GM12891 (cell line): ENCODE results near the gene SLX4IP.
A peak's percentile ranks its signal among the peaks of the same experiment; 100 is the strongest.
"Not testable (repeated sequence)": the region's sequence is repeated elsewhere in the genome, so short reads cannot be mapped to it uniquely, and the experiment has no call there.

ENCODE experiments used
- DNase-seq: peaks from one replicate; pipeline ENCODE4 v3.0.0; 2011; ENCODE audit warnings: low spot score; ENCODE audit not compliant: insufficient read length
- FAIRE-seq: peaks from 2 replicates; lab custom pipeline; 2011; peaks lifted over from hg19 to GRCh38; lab: Jason Lieb, UNC
- PAX5 ChIP-seq: IDR thresholded peaks from 2 replicates; pipeline ENCODE4 v1.6.1; 2011; ENCODE audit warnings: low read length, moderate library complexity, mild to moderate bottlenecking; ENCODE audit not compliant: insufficient read depth, severe bottlenecking
- POLR2A ChIP-seq: IDR thresholded peaks from 2 replicates; pipeline ENCODE4 v1.6.1; 2011; ENCODE audit warnings: low read depth, low read length, control low read depth
- POLR2AphosphoS5 ChIP-seq: IDR thresholded peaks from 2 replicates; pipeline ENCODE4 v1.6.1; 2011; ENCODE audit warnings: low read depth, low read length, control low read depth
- POU2F2 ChIP-seq: IDR thresholded peaks from 2 replicates; pipeline ENCODE4 v1.6.1; 2011; ENCODE audit warnings: low read depth, mild to moderate bottlenecking, control low read depth, low read length, moderate library complexity
- SPI1 ChIP-seq: IDR thresholded peaks from 2 replicates; pipeline ENCODE4 v1.6.1; 2011; ENCODE audit warnings: low read depth, low read length, control low read depth
- TAF1 ChIP-seq: IDR thresholded peaks from 2 replicates; pipeline ENCODE4 v1.6.1; 2011; ENCODE audit warnings: low read depth, low read length, control low read depth

The SLX4IP gene

DNA sequence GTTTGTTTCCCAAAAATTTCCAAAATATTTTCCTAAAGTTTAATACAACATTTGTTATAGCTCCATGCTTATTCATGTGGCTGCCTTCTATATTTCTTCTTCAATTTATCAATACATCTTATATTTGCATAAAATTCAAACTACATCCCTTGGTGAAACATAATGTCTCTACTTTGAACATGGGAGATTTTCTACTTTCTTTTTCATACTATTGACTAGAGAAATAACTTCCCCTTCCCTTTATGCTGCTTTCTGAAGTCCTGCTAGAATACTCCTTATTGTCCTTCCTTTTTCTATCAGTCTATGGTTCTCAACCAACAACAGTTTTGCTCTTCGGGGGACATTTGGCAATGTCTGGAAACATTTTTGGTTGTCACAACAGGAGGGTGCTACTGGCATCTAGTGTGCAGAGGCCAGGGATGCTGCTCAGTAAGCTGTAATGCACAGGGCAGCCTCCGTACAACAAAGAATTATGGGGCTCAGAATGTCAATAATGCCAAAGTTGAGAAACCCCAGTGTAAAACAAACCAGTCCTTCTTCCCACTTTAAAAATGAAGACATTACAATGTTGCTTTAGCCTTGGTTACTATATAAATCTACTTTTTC lies 31.0 kb upstream of the SLX4IP start:
- FAIRE-seq = no peak
- TF ChIP-seq SPI1 = no peak
- TF ChIP-seq POU2F2 = no peak
- DNase-seq = no peak

DNA sequence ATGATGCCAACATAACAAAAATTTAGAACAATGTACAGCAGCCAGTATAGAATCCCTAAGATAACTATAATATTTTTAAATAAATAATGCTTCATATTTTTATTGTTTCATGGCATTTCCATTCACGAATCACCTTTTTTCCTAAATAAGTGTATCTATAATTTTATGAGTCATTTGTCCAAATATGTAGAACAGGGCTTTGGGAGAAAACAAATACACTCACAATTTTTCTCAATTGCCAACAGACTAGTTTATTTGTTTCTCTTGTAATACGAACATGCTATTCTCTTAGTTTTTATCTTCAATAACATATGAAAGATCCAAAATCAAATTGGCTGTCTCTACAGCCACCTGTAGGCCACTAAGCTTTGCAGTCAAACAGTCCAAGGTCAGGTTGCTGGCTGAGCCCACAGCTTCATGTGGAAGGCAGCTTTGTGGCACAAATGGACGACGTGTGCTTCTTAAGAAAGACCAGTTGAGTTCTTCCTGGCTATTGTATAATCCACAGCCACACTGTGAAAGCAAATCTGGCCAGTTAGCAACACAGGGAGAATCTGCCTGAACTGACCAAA lies 30.1 kb upstream of the SLX4IP start:
- no peak for TF ChIP-seq POLR2A
- TF ChIP-seq PAX5 = no peak
- TF ChIP-seq POLR2AphosphoS5 = no peak
- TF ChIP-seq SPI1 = no peak
- TF ChIP-seq POU2F2 = no peak
- no peak for TF ChIP-seq TAF1
- no peak for DNase-seq
- FAIRE-seq = no peak

DNA sequence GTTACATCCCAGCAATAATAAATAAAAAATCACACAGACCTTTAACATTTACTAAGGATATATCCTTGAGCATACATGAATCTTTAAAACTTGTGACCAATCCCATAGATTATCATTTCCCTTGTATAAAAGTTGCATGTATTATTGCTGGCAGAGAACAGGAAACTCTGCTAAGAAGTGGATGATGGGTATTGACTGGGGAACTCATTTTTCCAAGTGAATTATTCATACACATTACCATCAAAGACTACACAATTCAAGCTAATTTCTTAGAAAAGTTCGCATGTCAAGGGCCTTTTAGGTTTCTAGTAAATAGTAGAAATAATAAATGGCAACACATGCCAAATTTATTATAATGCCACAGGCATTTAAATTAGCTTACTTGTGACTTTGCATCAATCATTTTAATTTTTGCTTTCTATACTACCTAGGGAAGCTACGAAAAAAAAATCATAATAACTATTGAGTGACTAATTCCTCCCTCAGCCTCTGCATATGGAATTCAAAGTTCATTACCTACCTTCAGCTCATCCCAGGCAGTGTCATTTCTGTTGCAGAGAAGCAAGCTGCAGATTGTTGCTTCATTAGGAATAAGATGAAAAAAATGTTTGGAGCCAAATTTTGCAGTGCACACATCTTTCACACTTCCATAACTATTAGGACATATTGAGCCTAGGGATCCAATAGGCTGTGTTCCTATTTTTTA lies 26.8 kb upstream of the SLX4IP start:
- FAIRE-seq = no peak

DNA sequence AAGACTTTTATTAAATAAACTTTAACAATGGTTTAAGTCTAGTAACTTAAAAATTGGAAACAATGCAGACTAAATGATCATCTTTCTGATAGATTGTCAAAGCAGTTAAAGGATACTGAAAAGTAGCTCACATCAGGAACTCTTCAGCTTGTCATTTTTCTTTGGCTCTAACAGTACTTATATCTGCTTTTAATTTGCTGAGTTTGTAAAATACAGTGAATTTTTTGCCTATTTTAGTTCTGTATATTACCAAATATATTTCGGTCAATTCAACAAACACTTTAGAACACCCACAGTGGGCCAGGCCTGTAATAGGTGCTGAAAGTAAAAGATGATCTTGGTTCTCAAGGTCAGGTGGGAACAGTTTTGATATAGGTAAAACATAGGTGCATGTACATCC lies 23.4 kb upstream of the SLX4IP start:
- no peak for FAIRE-seq
- DNase-seq = no peak
- no peak for TF ChIP-seq PAX5
- TF ChIP-seq POLR2A = no peak
- TF ChIP-seq SPI1 = no peak
- no peak for TF ChIP-seq POLR2AphosphoS5
- no peak for TF ChIP-seq TAF1
- TF ChIP-seq POU2F2 = no peak

More for the DNA sequence above, 26.8 kb upstream of the SLX4IP start:
- TF ChIP-seq PAX5 (no peak), POLR2A (no peak), SPI1 (no peak)
- DNase-seq = no peak

DNA sequence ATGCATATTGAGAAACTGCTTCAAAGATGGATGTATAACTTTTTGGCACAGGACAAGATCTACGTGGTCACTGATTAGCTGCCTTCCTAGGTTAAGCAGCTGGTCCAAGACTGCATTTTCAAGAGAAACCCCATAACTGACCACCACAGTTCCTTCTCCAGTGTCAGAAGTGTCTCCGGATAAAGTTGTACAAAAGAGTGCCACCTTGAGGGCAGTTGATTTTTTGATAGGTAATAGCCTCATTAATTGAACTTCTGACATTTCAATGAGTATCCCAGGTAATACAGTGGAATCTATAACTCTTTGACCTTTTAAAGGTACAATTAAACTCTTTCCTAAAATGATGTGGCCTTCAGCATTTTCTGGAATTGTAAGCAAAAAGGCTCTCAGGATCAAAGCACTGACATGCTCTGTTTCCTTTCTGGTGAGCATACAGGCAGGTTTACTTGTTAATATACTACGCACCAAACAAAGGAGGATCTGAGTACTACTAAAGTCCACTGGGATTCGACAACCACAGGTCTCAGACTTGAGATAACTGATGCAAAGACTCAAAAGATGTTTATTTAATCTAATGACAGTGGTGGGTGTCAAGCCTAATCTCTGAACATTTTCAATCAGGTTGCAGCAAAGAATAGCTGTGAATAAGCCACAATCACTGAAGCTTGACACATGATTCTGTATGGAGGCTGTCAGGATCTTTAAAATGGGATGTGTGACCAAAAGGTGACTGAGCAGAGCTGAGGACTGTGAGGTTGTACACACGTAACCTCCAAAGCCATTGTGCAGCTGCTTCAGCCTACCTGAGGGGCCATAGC lies 22.3 kb upstream of the SLX4IP start:
- no peak for DNase-seq
- no peak for TF ChIP-seq POU2F2
- TF ChIP-seq SPI1 = no peak
- no peak for TF ChIP-seq PAX5
- no peak for TF ChIP-seq POLR2AphosphoS5
- FAIRE-seq = no peak

DNA sequence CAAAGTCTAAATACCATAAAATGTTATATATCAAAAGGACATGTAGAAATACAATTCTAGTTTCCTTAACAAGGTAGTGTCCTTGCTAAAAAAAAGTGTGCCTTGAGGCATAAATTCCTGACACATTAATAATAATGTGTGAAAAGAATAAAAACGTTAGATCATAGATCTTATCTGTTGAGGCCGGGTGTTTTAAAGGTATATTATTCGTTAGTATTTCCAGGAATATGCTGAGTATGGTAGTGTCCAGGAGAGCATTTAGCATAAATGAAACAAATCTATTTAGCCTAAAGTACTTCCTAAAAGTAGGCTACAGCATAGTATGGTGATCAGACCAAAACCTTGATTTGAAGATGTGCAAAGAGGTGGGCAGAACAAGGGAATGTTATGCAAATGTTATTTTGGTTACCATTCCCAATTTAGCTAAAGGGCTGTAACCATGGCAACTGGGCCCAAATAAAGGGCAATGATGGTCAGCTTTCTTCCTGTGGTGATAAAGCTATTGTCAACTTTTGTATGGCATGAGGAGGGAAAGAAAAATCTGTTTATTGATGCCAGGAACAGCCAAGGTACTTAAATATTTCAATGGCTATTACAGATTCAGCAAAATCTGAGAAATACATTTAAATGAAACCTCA lies 20.0 kb upstream of the SLX4IP start:
- FAIRE-seq = peak; percentile 40
- DNase-seq = no peak
- TF ChIP-seq POU2F2 (no peak), PAX5 (no peak), TAF1 (no peak), SPI1 (no peak), POLR2A (no peak), POLR2AphosphoS5 (no peak)

DNA sequence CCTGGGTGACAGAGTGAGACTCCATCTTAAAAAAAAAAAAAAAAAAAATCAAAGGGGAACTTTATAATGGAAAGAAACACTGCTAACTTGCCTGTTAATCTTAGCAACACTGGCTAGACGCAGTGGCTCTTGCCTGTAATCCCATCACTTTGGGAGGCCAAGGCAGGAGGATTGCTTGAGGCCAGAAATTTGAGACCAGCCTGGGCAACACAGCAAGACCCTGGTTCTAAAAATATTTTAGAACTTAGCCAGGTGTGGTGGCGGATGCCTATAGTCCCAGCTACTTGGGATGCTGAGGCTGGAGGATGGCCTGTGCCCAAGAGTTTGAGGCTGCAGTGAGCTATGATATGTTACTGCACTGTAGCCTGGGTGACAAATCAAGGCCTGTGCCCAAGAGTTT lies 17.9 kb upstream of the SLX4IP start:
- not testable (repeated sequence) for FAIRE-seq, DNase-seq

DNA sequence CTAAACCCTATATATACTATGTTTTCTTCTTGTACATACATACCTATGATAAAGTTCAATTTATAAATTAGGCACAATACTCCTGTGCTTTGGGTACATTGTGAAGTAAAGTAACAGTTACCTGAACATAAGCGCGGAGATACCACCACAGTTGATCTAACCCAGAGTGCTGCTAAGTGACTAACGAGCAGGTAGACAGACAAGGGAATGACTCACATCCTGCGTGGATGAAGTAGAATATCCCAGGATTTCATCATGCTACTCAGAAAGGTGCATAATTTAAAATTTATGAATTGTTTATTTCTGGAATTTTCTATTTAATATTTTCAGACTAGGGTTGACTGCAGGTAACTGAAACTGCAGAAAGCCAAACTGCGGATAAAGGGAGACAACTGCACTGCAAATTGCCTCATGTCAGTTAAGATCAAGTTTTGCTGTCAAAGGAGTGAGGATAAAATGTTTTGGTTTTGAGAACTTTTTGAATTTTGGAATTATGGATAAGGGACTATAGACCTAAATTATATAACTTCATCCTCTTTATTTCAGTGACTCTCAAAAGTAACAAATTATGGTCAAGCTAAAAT lies 15.5 kb upstream of the SLX4IP start:
- FAIRE-seq (peak; percentile 5), DNase-seq (no peak)
- TF ChIP-seq POLR2AphosphoS5 = no peak
- no peak for TF ChIP-seq POU2F2
- TF ChIP-seq POLR2A = no peak
- no peak for TF ChIP-seq SPI1

DNA sequence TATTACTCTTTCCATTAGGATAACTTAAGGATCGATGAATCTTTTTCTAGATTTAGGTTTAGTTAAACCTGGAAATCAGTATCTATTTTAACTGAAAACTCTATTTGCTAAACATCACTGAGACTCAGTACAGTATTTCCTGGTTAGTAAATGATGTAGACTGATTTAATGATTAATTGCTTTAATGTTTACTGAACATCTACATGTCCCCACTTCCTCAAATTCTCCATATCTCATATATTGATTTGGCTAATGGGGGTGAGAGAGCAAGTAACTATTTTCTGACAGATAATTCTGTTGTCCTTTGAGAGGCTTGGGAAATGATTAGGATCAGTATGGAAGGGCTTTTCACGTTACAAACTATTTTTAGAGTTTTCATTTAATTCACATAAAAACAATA lies 11.4 kb upstream of the SLX4IP start:
- FAIRE-seq (no peak), DNase-seq (no peak)
- TF ChIP-seq TAF1 (no peak), POU2F2 (no peak), POLR2AphosphoS5 (no peak), POLR2A (no peak), PAX5 (no peak), SPI1 (no peak)
